Endothelial cell of umbilical vein (primary cell): ENCODE measurements around the gene MRPL33. TPM values are rescaled to one million over a fixed set of nuclear protein-coding genes. Genes with fewer than 3 reads are reported as not detected.

Source experiments
- BruUV-seq: library from RNA; stranded (reverse); fragments of 400-500 nt; replicated peaks from 2 replicates; lab custom pipeline; 2021; lab: Mats Ljungman, UMichigan
- CTCF ChIA-PET: fragments of 300-600, 350-600 bp; sonication (Branson Sonifier 250); formaldehyde crosslinking; loops from one replicate; lab custom pipeline; 2021; ENCODE audit warnings: antibody characterized with exemption, inconsistent platforms; lab: Charles Lee
- POLR2A ChIA-PET: fragments of 300-600, 350-600 bp; sonication (Branson Sonifier 250); formaldehyde crosslinking; loops from one replicate; lab custom pipeline; 2021; ENCODE audit warnings: antibody characterized with exemption, inconsistent platforms; lab: Charles Lee
- DNase-seq: peaks from one replicate; pipeline ENCODE4 v3.0.0-alpha.2; 2011; ENCODE audit warnings: low read depth, low spot score
- FAIRE-seq: peaks from 2 replicates; lab custom pipeline; 2011; peaks lifted over from hg19 to GRCh38; lab: Jason Lieb, UNC
- H2AFZ ChIP-seq: 2 replicates; pipeline ENCODE4 v1.6.0; 2012; ENCODE audit warnings: low read depth, low read length, control low read depth, inconsistent platforms
- H3K27ac ChIP-seq: 2 replicates; pipeline ENCODE4 v1.5.1; 2011; ENCODE audit warnings: low read depth, mild to moderate bottlenecking, control low read depth, low read length, moderate library complexity; ENCODE audit not compliant: insufficient read depth
- H3K27me3 ChIP-seq, 2 experiments: 2 replicates each; pipeline versions ENCODE4 v1.6.0 to v1.6.1; 2011; ENCODE audit warnings: low read length in 2 of 2, mixed read lengths in 1 of 2; ENCODE audit not compliant: control insufficient read depth in 2 of 2, insufficient read depth in 2 of 2
- H3K36me3 ChIP-seq, 2 experiments: 2 replicates in 1 of 2; 3 replicates in 1 of 2; pipeline ENCODE4 v1.5.1; 2011; ENCODE audit warnings: low read length in 2 of 2, mild to moderate bottlenecking in 1 of 2, moderate library complexity in 1 of 2; ENCODE audit not compliant: control insufficient read depth in 2 of 2, insufficient read depth in 2 of 2; ENCODE audit errors: extremely low read depth in 1 of 2
- H3K4me1 ChIP-seq: 3 replicates; pipeline ENCODE4 v1.5.1; 2011; ENCODE audit warnings: mild to moderate bottlenecking, low read length; ENCODE audit not compliant: control insufficient read depth, insufficient read depth; ENCODE audit errors: extremely low read depth
- H3K4me2 ChIP-seq: 2 replicates; pipeline ENCODE4 v1.6.1; 2011; ENCODE audit warnings: low read length, control low read depth, mixed read lengths; ENCODE audit not compliant: insufficient read depth
- H3K4me3 ChIP-seq, 3 experiments: fragments of 200-600 bp in 1 of 3; sonication (generic), shearing (Covaris generic) in 1 of 3; replicated peaks in 1 of 3; 2 replicates each; pipeline ENCODE4 v1.5.1; 2011 to 2016; ENCODE audit warnings: control low read depth in 3 of 3, low read length in 3 of 3, mild to moderate bottlenecking in 2 of 3, inconsistent platforms in 1 of 3, low read depth in 1 of 3, moderate library complexity in 1 of 3; ENCODE audit not compliant: insufficient read depth in 1 of 3
- H3K79me2 ChIP-seq: 2 replicates; pipeline ENCODE4 v1.6.0; 2012; ENCODE audit warnings: low read length, inconsistent platforms; ENCODE audit not compliant: control insufficient read depth, insufficient read depth
- H3K9ac ChIP-seq: replicated peaks from 2 replicates; pipeline ENCODE3; 2011; ENCODE audit warnings: low read length, control low read depth; ENCODE audit not compliant: insufficient read depth; ENCODE audit errors: extremely low read depth
- H3K9me1 ChIP-seq: replicated peaks from 3 replicates; pipeline ENCODE4 v1.6.0; 2011; ENCODE audit warnings: mild to moderate bottlenecking, low read length; ENCODE audit not compliant: control insufficient read depth, insufficient read depth; ENCODE audit errors: extremely low read depth
- H3K9me3 ChIP-seq: replicated peaks from 2 replicates; pipeline ENCODE4 v1.5.1; 2012; ENCODE audit warnings: low read length, inconsistent platforms; ENCODE audit not compliant: control insufficient read depth, insufficient read depth
- H4K20me1 ChIP-seq: replicated peaks from 2 replicates; pipeline ENCODE3; 2011; ENCODE audit warnings: mild to moderate bottlenecking, low read length; ENCODE audit not compliant: control insufficient read depth, insufficient read depth; ENCODE audit errors: extremely low read depth
- EZH2 ChIP-seq: IDR thresholded peaks from 2 replicates; pipeline ENCODE4 v1.6.1; 2012; ENCODE audit warnings: borderline replicate concordance, low read depth, mild to moderate bottlenecking, moderate library complexity, low read length, inconsistent platforms; ENCODE audit not compliant: severe bottlenecking
- FOS ChIP-seq: IDR thresholded peaks from 2 replicates; pipeline ENCODE4 v1.6.1; 2011; ENCODE audit warnings: mild to moderate bottlenecking, low read length, moderate library complexity, borderline replicate concordance; ENCODE audit not compliant: insufficient read depth
- GATA2 ChIP-seq: IDR thresholded peaks from 2 replicates; pipeline ENCODE4 v1.7.0; 2011; ENCODE audit warnings: low read depth, mild to moderate bottlenecking, moderate library complexity, mixed read lengths, low read length; ENCODE audit not compliant: insufficient read length, insufficient read depth
- JUN ChIP-seq: IDR thresholded peaks from 2 replicates; pipeline ENCODE4 v1.6.1; 2011; ENCODE audit warnings: borderline replicate concordance, low read depth; ENCODE audit not compliant: insufficient read length, insufficient read depth
- MAX ChIP-seq: IDR thresholded peaks from 2 replicates; pipeline ENCODE4 v1.6.1; 2011; ENCODE audit not compliant: insufficient read depth, insufficient read length
- MYC ChIP-seq: IDR thresholded peaks from one replicate; pipeline ENCODE4 v1.6.1; 2011; ENCODE audit warnings: mild to moderate bottlenecking, low read depth, low read length
- POLR2A ChIP-seq: IDR thresholded peaks from 2 replicates; pipeline ENCODE4 v1.6.1; 2012; ENCODE audit warnings: low read depth, mild to moderate bottlenecking, control low read depth, low read length
- POLR2AphosphoS5 ChIP-seq: IDR thresholded peaks from 2 replicates; pipeline ENCODE4 v1.6.1; 2012; ENCODE audit warnings: low read depth, mild to moderate bottlenecking, control low read depth, low read length, moderate library complexity; ENCODE audit not compliant: insufficient read depth
- dilution Hi-C: fragments of 300-500 bp; cut with MboI; formaldehyde crosslinking; loops from one replicate; pipeline ENCODE4 v1.15.0; 2019; ENCODE audit warnings: low sequenced_read_pairs; ENCODE audit not compliant: extremely low pct_ligation_motif_present
- intact Hi-C: fragments of 100-400 bp; cut with micrococcal nuclease; formaldehyde crosslinking; loops from one replicate; pipeline ENCODE4 v1.10.0; 2022
- polyA plus RNA-seq, 4 experiments: library from polyadenylated mRNA; depleted of rRNA in 3 of 4; stranded (reverse) in 3 of 4; unstranded in 1 of 4; fragments of >200 nt; gene quantifications; 2 replicates each; pipeline versions ENCODE4 v1.2.1 to v1.2.3, GENCODE V29; 2011 to 2012; ENCODE audit warnings: missing spikeins in 1 of 4
- total RNA-seq: library from RNA; stranded (reverse); gene quantifications from 2 replicates; pipeline ENCODE4 v1.2.3, GENCODE V29; 2021
- TF ChIP-seq, protein P1 (sequence below), 2 donors: IDR thresholded peaks; 1 replicate in 1 of 2; 2 replicates in 1 of 2; pipeline ENCODE4 v1.5.1; 2011; ENCODE audit warnings: low read length in 2 of 2, mild to moderate bottlenecking in 2 of 2, moderate library complexity in 2 of 2, control low read depth in 1 of 2, inconsistent platforms in 1 of 2, low read depth in 1 of 2; ENCODE audit not compliant: insufficient read depth in 1 of 2; ENCODE audit errors: extremely low read depth in 1 of 2

Gene MRPL33
- total and polyA plus RNA-seq, 2 donors (not counting 3 experiments of a cell fraction or from before 2014, with no cell fraction given): 36.1 to 97.4 TPM

- Histone ChIP-seq H2AFZ (peak overlapping the region; percentile 97), H3K36me3 (no peaks in the 10 kb centered on the region), H3K9me1 (no peaks in the 10 kb centered on the region), H3K4me2 (peak overlapping the region; percentile 49), H3K9me3 (no peaks in the 10 kb centered on the region), H3K27me3 (no peaks in the 10 kb centered on the region), H3K4me3 (peak overlapping the region in 2 of 3 experiments; percentile 7 to 20), H3K4me1 (peaks cover 31% of the 10 kb centered on the region), H4K20me1 (no peaks in the 10 kb centered on the region), H3K27ac (peak overlapping the region; percentile 35), H3K79me2 (no peaks in the 10 kb centered on the region), H3K9ac (peak overlapping the region; percentile 52)
- FAIRE-seq (peak; percentile 35), DNase-seq (peak; percentile 46)
- CTCF ChIA-PET: interaction anchor here (0.8 to 4.4 kb wide), 2 partner anchors 12 to 656 kb away, joined by 4 to 48 read pairs; no protein-coding TSS in a partner anchor
- no peak for TF ChIP-seq MYC
- no peak for TF ChIP-seq EZH2
- TF ChIP-seq POLR2A: peak; percentile 34
- peak; percentile 72 for TF ChIP-seq POLR2AphosphoS5
- no peak for TF ChIP-seq JUN
- no peak for TF ChIP-seq MAX
- TF ChIP-seq, protein P1, sequence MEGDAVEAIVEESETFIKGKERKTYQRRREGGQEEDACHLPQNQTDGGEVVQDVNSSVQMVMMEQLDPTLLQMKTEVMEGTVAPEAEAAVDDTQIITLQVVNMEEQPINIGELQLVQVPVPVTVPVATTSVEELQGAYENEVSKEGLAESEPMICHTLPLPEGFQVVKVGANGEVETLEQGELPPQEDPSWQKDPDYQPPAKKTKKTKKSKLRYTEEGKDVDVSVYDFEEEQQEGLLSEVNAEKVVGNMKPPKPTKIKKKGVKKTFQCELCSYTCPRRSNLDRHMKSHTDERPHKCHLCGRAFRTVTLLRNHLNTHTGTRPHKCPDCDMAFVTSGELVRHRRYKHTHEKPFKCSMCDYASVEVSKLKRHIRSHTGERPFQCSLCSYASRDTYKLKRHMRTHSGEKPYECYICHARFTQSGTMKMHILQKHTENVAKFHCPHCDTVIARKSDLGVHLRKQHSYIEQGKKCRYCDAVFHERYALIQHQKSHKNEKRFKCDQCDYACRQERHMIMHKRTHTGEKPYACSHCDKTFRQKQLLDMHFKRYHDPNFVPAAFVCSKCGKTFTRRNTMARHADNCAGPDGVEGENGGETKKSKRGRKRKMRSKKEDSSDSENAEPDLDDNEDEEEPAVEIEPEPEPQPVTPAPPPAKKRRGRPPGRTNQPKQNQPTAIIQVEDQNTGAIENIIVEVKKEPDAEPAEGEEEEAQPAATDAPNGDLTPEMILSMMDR (IDR thresholded peaks at IDR 0.05; ENCODE audit: extremely low read depth in 1 of 2, insufficient read depth in 1 of 2, low read depth in 1 of 2, low read length in 2 of 2): no peak
- no peak for TF ChIP-seq FOS
- TF ChIP-seq GATA2: no peak
- TSS peak; percentile 60 for BruUV-seq
- dilution Hi-C loops: loop anchor here (25.0 kb wide), 1 partner anchor 677 kb away; no protein-coding TSS in a partner anchor
- intact Hi-C loops: no loop called here
- POLR2A ChIA-PET: no interaction called here
These were observed 36.1 kb upstream of the MRPL33 start for GRCh38 chr2:27735263-27735904.
